Activated CD4-positive, alpha-beta T cell treated with anti-CD3 and anti-CD28 coated beads, Interleukin-2, Interleukin-6, amounts not matched to agents 100 ng/mL and 50 ng/mL, durations not matched to agents 16 hours and 8 hours (primary cell): ENCODE measurements around the gene PLAC8.
A peak's percentile ranks its signal among the peaks of the same experiment; 100 is the strongest.
"Not testable (repeated sequence)": the region's sequence is repeated elsewhere in the genome, so short reads cannot be mapped to it uniquely, and the experiment has no call there.

ENCODE experiments used
- DNase-seq: peaks from one replicate; pipeline ENCODE4 v3.0.0-alpha.2; 2020

Gene PLAC8

GRCh38 chr4:83114576-83114975, at the start of gene PLAC8:
PLAC8 (minus strand) TSS chr4:83114729; CDS start chr4:83107921, 6,808 bp downstream.
- DNase-seq, result peak; percentile 63

DNA sequence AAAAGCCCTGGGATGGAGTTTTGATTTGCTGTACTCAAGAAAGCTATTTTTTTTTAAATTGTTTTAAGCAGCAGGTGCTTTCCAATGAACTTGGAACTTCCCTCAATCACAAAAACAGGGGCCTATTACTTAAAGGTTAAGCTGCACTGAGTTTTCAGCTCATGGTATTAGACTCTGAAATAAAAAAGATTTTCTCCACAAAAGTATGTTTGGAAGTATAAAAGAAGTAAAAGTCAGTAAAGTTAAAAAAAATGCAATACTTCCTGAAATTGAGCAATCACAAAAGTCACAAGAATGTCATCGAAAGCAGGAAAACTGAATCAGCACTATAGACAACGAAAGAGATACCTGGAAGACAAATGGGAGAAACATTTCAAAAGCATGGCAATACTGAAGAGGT, 38.9 kb upstream of the PLAC8 start:
- DNase-seq, result no peak

- no peak for DNase-seq
Observed at GRCh38 chr4:83152746-83153145, 38.2 kb upstream of the PLAC8 start.

DNA sequence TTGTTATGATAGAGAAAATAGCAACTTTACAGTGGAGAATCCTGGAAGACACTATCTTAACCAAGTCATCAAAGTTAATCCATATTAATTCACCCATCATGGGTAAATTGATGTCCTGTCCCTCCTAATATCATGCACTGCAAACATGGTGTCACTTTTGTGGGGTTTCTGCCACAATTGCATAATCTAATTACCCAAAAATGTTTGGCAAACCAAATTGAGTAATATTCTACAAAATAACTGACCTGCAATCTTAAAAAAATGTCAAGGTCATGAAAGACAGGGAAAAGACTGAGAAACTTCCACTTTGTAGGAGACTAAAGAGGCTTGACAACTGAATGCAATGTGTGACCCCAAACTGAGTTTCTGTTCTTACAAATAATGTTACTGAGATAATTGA, 37.1 kb upstream of the PLAC8 start:
- no peak for DNase-seq

GRCh38 chr4:83150653-83151330, 36.3 kb upstream of the PLAC8 start:
- DNase-seq, result no peak

GRCh38 chr4:83149865-83150652, 35.5 kb upstream of the PLAC8 start:
- DNase-seq, result no peak

DNA sequence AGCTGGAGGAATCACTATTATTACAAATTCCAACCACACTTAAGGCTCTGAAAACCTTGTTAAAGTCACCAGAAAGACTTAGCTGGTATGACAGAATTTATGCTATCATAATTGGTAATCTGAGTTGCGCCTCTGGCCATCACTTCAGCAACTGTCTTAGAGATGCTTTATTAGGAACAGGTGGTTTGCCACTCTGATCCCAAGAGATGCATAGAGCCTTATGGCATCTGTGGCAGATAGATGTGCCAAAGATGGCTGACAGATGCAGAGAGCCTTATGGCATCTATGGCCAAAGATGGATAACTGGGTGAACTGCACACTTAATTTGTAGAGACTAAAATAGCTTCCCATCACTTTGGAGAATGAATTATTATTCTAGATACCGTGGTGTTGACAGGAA, 32.3 kb upstream of the PLAC8 start:
- no peak for DNase-seq

DNA sequence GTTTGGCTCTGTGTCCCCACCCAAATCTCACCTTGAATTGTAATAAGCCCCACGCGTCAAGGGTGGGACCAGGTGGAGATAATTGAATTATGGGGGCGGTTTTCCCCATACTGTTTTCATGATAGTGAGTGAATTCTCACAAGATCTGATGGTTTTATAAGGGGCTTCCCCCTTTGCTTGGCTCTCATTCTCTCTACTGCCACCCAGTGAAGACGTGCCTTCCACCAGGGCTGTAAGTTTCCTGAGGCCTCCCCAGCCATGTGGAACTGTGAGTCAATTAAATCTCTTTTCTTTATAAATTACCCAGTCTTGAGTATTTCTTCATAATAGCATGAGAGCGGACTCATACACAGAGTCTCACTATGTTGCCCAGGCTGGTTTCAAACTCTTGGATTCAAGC, 31.2 kb upstream of the PLAC8 start:
- not testable (repeated sequence) for DNase-seq

DNA sequence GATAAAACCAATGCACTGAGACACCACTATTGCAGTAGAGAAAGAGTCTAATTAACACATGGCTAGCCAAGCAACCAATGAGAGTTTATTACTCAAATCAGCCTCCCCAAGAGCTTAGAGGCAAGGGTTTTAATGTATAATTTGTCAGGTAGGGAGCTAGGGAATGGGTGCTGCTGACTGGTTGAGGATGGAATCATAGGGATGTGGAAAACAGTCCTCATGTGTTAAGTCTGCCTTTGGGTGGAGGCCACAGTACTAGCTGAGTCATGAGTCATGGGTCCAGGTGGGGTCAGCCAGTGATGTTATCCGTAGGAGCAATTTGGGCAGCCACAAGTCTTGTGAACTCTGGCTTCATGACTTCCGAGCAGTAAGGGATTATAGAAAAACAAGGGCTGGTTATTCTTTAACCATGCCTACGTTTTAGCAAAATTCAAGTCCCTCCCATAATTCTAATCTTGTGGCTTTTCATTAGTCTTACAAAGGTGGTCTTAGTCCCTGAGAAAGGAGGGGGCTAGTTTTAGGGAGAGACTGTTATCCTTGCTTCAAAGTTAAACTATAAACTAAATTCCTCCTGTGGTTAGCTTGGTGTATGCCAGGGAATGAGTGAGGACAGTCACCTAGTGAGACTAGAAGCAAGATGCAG, 25.1 kb upstream of the PLAC8 start:
- no peak for DNase-seq

DNA sequence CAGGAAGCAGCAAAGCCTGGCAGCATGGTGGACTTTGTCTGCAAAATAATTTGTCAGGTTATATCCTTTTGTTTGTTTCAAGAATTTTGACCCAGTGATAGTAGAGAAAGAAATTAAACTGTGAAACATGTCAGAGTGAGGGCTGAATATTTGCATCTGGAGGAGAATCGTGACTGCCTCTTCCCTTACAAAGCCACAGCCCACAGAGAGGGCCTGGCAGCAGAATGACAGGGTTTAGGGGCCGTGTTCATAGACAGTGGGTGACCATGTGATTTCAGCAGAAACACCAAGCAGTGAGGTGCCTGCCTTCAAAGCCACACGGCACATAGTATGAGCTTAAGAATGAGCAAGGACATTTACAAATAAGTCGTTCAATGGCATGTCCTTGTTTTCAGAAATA, 24.4 kb upstream of the PLAC8 start:
- no peak for DNase-seq

DNA sequence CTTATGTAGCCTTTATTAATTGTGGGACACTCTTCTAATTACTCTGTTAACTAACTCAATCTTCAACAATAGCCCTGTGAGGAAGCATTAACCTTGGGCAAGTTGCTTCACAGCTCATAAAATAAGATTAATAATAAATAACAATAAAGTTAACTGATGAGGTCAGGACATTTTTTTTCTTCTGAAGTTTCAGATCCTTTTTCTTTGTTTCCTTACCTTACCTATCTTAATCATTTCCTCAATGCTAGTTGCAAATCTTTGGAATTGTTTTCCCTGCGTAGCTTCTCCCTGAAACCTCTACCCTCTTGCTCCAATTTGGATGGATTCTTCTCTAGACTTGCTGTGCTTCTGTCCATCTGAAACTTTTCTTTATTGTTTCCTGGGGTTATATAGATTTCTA, 17.5 kb upstream of the PLAC8 start:
- no peak for DNase-seq

DNA sequence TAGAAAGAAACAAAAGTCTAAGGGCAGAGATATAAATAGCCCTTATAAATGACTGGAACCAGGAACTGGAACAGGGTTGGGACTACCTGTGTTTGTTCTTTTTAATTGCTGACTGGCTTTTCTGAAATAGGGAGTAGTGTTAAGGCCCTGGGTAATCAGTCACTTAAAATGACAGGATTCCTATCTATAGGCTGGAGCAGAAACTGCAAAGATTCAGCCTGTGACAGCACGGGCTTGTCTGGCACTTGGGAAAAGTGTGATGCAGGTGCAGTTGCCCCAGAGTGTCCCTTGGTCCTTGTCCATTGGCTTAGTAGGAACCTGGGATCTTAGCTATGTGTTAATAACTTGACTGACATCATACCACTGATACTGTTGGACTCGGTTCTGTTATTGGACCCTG, 14.7 kb upstream of the PLAC8 start:
- no peak for DNase-seq

- no peak for DNase-seq
Observed at GRCh38 chr4:83128240-83128929, 13.9 kb upstream of the PLAC8 start.

GRCh38 chr4:83125738-83126141, 11.2 kb upstream of the PLAC8 start:
- peak; percentile 50 for DNase-seq

DNA sequence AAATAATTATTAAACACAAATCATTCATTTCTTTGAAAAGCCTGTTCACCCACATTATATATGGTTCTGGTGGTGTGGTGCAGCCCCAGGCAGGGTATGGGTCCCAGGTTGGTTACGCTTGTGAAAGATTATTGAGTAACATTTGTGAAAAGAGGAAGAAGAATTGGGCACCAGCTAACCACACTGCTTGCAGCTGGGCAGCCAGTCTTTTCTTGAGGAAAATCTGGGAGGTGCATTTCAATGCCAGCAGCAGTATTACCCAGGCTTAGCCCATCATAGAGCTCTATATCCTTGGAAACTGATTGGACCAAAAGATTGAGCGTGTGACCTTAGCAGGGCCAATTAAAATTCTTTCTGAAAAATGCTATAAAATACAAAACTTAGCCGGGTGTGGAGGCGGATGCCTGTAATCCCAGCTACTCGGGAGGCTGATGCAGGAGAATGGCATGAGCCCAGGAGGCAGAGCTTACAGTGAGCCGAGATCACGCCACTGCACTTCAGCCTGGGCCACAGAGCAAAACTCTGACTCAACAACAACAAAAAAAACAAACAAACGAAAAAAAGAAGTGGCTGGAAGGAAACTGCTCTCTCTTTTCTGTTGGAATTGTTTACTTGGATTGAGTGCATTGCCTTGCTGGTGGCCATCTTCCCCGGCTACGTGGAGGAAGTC, 9.7 kb upstream of the PLAC8 start:
- DNase-seq, result no peak

GRCh38 chr4:83121246-83121645, 6.7 kb upstream of the PLAC8 start:
- no peak for DNase-seq

GRCh38 chr4:83118869-83119268, 4.3 kb upstream of the PLAC8 start:
- DNase-seq, result no peak

GRCh38 chr4:83115656-83116285, 1.2 kb upstream of the PLAC8 start:
- DNase-seq, result no peak

DNA sequence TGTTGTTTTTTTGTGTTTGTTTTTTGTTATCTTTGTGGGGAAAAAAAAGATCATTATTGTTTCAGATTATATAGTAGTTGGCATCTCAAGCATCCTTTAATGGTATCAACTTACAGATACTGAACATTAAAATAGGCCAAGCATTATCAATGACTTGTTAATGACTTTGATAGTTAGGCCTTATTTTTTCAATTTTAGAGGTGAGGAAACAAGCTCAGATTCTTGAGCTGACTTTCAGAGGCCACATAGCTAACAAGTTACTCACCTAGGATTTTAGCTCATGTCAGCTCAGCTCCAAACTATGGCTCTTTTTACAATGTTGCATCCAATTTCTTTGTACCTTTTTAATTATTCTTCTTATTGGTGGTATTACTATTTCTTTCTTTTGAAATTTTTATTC, 471 bp upstream of the PLAC8 start:
- no peak for DNase-seq

DNA sequence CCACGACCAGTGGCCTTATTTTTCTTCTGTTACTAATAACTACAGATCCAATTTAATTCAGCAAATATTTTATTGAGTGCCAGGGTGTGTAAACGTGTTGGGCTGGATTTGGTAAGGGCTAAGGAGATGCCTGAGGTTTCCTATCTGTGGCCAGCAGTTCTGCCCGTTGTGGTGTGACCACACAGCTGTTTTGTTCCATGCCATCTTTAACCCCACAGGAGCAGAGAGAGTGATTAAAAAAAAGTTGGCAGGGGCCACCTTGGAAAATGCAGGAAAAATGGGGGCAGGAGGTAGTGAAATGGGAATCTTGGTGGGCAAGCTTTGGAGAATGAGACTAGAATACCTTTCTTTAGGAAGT, 1.1 kb downstream of the PLAC8 start:
- peak; percentile 21 for DNase-seq

DNA sequence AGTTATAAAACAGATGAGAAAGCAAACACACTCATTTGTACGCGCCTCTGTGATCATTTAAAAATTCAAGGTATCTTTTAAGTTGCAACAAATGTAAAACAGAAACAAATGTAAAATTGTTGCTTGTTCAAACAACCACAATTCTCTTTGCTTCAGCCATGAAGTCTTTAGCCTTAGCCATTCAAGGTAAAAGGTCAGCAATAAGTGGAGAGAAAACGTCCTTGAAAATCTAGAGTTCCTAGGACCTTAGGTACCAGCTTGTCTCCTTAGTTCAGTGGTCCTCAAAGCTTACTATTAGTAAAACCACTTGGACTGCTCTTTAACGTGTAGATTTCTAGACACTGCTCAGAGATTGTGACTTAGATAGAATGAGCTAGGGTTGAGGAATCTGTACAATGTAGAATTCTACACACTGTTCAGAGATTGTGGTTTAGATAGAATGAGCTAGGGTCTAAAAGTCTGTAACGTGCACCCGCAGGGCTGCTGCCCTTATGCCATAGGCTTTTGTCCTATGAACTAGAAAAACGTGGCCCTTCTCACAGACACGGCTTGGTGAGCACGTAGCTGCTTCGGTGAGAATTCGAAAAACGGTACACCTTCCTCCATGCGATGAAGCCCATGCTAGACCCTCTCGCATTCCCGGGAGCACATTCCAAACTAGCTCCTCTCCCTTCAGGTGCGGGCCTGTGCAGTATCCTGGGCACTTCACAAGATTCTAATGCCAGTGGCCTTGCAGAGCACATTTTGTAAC, 1.7 kb downstream of the PLAC8 start:
- peak; percentile 38 for DNase-seq

GRCh38 chr4:83112231-83112630, 2.3 kb downstream of the PLAC8 start:
- DNase-seq, result peak; percentile 18
